GM15510 (cell line): Measurements from ENCODE around the gene HLF.

ENCODE experiments used
- POLR2A ChIP-seq: IDR thresholded peaks from 3 replicates; pipeline ENCODE4 v1.6.1; 2011; ENCODE audit warnings: borderline replicate concordance; ENCODE audit not compliant: insufficient read length; ENCODE audit errors: extremely low read depth

Gene HLF, protein sequence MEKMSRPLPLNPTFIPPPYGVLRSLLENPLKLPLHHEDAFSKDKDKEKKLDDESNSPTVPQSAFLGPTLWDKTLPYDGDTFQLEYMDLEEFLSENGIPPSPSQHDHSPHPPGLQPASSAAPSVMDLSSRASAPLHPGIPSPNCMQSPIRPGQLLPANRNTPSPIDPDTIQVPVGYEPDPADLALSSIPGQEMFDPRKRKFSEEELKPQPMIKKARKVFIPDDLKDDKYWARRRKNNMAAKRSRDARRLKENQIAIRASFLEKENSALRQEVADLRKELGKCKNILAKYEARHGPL

DNA sequence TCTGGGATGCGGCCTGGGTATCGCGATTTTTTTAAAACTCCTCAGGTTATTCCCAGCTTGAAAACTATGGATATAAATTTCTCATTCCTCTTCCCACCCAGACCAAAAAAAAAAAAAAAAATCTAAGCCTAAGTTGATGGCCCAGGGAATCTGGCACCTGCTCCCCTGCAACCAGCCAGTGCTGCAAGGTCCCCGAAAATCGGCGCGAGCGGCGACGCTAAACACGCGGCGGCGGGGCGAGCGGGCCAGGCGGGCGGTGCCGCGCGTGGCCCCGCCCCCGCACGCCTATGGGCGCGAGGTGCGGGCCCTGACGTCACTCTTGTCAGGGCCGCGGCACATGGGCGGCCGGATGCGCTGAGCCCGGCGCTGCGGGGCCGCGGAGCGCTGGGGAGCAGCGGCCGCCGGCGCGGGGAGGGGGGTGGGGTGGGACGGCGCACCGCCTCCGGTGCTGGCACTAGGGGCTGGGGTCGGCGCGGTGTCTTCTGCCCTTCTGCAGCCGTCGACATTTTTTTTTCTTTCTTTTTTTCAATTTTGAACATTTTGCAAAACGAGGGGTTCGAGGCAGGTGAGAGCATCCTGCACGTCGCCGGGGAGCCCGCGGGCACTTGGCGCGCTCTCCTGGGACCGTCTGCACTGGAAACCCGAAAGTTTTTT lies at the start of gene HLF:
Gene HLF (plus strand): TSS at position 316 of the 654 bp plus-strand sequence. CDS start 525 bp downstream, outside the sequence.
- TF ChIP-seq POLR2A = no peak

DNA sequence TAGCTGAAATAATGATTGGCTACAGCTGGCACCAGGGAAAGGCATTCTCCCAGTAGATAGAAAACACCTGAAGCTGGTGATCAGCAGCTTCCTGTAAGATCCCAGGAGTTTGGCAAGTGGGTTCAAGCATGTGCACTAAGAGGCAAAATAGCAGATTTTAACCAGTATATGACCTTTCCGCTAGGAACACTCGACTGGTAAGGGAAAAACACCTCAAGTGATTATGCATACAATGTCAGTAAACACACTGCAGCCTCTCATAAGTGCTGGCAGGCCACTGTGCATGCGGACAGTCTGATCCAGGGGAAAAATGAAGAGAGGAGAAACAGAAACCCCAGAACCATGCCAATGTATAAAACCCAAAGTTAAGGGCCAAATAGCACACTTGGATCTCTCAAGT lies 49.0 kb upstream of the HLF start:
- no peak for TF ChIP-seq POLR2A

DNA sequence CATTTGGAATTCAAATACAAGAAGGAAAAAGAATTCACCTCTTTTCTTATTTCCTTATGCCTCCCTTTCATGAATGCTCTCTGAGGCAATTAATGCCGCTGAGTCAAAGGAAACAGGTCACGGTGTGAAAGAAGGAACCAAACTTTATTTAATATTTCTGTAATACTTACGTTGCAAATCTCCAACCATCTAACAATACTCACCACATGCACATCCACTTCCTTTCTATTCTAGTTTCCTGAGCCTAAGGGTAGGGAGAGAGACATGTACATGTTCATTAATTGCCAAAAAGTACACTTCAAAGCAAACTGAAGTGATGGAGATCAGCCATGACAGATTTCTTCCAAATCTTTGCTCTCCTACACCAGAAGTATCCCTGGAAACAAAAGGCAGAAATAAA lies 47.9 kb upstream of the HLF start:
- TF ChIP-seq POLR2A = no peak

DNA sequence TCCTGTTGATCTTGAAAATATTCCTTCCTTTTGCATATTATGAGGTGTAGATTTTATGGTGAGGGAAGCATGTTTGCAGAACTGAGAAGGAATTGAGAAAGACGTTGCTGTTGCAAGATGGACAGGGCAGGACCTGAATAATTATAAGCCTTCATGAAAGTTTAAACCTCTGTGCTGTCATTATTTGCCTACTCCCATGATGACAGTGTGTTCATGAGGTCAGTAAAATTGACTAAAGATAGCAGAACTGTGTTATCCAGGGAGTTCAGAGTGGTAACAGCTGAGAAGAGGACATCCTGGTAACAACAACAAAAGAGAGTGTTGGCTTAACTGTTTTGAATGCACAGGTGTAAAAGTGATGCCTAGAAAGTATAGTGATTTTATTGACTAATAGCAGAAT lies 45.3 kb upstream of the HLF start:
- TF ChIP-seq POLR2A = no peak

DNA sequence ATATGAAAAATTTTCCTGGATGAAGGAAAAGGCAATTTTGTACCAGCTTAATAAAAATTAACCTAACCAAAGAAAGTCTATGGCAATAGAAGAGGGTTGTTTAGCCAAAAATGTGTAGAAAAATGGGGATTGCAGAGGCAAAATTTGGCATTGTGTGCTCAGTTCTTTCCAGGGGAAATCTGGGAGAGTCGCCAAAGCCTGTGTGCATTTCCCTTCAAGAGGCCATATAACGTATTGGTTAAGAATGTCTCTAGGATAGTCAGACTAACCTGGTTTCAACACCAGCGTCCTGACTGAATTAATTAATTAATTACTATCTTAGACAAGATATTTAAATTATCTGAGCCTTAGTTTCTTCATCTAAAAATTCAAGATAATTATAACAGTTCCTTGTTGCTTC lies 44.8 kb upstream of the HLF start:
- TF ChIP-seq POLR2A = no peak

DNA sequence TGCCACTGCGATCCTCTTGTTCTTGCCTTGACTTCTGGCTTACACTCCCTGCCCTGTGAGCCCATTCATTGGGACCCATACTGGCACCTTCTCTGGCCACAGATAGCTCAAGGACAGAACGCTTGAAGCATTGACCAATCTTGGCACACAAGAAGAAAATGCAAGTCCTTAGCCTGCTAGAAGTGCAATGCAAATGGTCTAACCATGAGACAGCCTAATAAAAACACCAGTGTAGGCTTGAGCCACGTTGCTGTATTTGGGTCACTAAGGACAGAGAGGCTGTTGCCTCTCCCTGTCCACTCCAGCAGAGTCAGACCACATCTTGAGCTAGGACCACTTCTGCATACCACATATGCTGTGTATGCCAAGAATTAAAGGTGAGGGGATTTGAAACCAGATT lies 41.2 kb upstream of the HLF start:
- TF ChIP-seq POLR2A = no peak

DNA sequence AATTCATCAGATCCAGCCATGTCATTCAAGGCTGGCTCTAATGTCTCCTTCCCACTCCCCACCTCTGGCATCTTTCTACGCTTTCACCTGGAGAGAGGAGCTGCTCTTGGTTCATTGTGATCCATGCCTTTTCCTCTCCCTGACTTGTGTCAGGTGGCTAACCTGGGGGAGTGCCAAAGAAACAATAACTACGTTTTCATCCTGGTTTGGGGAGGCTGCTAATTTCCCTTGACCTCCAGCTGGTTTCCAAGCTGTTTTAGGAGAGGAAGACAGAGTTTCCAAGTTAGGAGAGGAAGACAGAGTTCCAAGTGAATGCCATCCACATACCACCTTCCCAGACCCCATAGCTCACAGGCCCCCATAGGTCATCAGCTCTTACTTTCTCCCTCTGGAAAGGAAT lies 40.0 kb upstream of the HLF start:
- TF ChIP-seq POLR2A = no peak

DNA sequence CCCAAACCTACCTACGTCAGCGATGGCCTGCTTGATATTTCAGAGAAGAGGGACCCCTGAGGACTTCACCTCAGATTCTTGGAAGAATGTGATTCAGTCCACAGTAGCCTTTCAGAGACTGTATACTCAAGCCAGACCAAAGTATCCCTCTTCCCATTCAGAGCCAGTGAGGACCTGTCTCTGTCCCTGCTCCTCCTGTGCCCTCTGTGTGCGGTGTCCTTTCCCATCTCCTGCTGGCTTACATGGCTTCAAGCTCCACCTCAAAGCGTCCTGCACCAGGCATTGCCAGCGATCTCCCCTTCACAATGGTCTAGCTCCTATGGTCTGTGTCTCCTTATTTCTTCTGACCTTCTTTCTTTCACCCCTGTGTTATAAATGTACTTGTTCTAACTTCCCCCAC lies 39.5 kb upstream of the HLF start:
- TF ChIP-seq POLR2A = no peak

DNA sequence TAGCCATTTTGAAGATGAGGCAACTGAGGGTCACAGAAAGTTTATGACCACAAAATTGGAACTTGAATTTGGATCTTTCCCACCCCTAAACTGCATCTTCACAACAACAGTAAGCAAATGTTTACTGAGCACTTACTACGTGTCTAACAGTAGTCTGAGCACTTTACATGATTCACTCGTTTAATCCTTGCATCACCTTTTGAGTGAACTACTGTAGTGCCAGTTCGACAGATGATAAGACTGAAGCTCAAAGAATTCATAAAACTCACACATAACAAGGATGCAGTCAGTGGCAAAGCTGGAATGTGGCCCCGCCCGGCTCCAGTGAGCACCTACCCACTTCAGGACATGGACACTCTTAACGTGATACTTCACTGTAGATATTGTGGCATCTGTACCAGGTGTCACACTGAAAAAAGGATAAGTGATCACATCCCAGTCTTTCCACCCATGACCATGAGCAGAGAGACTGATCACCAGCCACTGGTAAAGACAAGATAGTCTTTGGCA lies 36.0 kb upstream of the HLF start:
- no peak for TF ChIP-seq POLR2A

DNA sequence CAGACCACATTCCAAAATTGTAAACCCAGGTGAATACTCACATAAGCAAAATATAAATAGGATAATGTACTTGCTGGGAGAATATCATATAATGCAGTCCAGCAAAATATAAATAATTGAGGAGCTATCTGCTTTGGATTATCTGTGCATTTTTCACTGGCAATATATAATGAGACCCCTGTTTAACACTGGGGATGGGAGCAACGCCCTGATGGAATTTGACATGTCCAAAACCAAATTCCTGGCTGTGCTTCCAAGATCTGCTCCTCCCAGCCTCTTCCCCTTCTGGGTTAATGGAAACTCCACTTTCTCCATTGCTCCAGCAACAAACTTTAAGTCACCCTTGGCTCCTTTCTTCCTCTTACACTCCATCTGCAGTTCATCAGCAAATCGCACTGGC lies 35.5 kb upstream of the HLF start:
- TF ChIP-seq POLR2A = no peak

DNA sequence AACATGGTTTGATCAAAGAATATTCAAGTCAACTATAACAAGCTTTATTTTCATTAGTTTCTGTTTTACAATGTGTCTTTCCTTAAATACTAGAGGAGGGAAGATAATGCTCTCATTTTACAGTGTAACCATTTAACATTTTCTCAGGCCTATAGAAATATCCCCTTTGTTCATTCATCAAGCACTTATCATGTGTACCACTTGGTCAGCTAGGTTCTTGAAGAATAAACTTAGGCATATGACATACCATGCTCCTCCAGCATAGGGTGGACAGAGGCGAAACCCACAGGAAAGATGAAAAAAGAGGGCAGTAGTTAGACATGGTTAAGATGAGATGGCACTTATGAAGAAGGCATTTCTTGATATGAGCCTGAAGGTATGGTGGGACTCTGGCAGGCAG lies 34.0 kb upstream of the HLF start:
- no peak for TF ChIP-seq POLR2A

DNA sequence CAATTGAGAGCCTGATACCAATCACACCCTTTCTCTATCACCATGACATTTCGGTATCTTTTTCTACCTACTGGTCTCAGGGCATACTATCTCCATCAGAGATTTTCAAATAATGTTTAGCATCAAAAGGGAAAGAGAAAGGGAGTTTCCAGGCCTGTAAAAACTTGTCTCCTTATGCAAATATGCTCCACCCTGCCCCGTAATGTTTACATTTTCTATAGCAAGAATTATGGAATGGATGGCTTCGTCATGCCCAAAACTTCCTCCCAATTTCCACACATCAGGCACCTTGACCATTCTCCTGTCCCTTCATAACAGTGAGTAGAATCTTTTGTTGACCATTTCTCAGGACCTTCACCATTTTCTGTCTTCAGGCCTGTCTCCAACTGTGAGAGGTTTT lies 30.9 kb upstream of the HLF start:
- no peak for TF ChIP-seq POLR2A

DNA sequence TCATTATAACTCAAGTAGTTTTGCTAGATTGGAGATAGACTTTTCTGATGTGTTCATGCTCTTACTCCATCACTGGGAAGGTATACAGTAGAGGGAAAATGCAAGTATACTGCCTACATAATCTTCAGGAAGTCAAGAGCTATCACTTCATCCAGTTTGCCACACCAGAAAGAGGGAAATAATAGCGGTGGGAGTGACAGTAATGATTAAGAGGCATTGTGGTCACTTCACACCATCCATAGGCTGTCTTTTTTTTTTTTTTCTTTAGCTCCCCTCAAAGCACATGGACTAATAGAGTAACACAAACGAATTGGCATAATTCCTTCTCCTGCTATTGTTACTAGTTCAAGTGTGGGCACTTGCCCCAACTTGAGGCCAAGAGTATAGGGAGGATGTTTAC lies 28.4 kb upstream of the HLF start:
- no peak for TF ChIP-seq POLR2A

DNA sequence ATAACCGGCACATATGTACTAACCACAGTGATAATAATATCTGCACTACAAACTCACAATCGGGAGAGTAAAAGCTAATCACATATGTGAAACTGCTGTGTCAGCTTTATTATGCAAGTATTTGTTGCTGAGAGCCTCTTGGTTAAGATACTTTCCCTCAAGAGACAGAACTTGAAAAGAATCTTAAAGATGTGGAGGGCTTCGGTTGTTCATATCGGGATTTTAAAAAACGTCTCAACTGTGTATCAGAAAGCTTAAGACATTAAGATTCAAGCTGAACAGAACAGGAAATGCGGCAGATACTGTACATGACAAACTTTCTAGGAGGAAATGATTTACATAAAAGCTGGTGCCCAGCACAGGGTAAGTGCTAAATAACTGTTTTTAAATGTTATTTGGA lies 27.5 kb upstream of the HLF start:
- no peak for TF ChIP-seq POLR2A

DNA sequence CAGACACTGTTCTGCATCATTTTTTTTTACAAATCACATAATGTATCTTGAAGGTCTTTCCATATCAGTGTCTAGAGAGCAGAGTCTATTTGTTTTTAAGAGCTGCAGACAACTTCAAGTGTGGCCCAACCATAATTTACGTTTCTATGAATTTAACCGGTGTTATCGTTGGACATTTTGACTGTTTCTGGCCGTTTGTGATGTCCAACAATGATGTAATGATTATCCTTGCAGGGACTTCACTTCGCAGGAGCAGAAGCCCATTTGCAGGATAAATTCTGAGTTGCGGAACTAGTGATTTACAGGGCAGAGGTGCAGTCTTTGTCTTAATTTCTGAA lies 26.9 kb upstream of the HLF start:
- TF ChIP-seq POLR2A = no peak
